Suppressor macrophage (primary cell): ENCODE data around the gene RHBDL3.
"Not testable (repeated sequence)": the region's sequence is repeated elsewhere in the genome, so short reads cannot be mapped to it uniquely, and the experiment has no call there.

ENCODE experiments used
- DNase-seq, 4 experiments: peaks; one replicate each; pipeline ENCODE4 v3.0.0-alpha.2; 2020 to 2022
- total RNA-seq, 17 experiments: gene quantifications; one replicate each; lab custom pipeline; 2026; ENCODE audit warnings: mixed read lengths in 6 of 17, inconsistent platforms in 3 of 17; lab: John Stamatoyannopoulos, UW

The RHBDL3 gene
- 0 to 2.9 (median 0.10) reads per million in 17 experiments for total RNA-seq

- DNase-seq = peak in 2 of 4 experiments; percentile 32 to 51
Observed at GRCh38 chr17:32265192-32265923, at the start of gene RHBDL3. Gene RHBDL3 (plus strand): TSS chr17:32265832. CDS start chr17:32266190, 358 bp downstream.

GRCh38 chr17:32222621-32223020 lies 43.0 kb upstream of the RHBDL3 start:
- DNase-seq = no peak

GRCh38 chr17:32223703-32224102 lies 41.9 kb upstream of the RHBDL3 start:
- no peak for DNase-seq

- no peak for DNase-seq
Observed at GRCh38 chr17:32226886-32227285, 38.7 kb upstream of the RHBDL3 start.

GRCh38 chr17:32227910-32228309 lies 37.7 kb upstream of the RHBDL3 start:
- no peak for DNase-seq

GRCh38 chr17:32235588-32235987 lies 30.0 kb upstream of the RHBDL3 start:
- DNase-seq = no peak

GRCh38 chr17:32239456-32239855 lies 26.2 kb upstream of the RHBDL3 start:
- peak; percentile 20 to 48 (median 30) for DNase-seq

GRCh38 chr17:32240750-32241149 lies 24.9 kb upstream of the RHBDL3 start:
- no peak for DNase-seq

- peak in 2 of 4 experiments; percentile 13 to 16 for DNase-seq
Observed at GRCh38 chr17:32241640-32242039, 24.0 kb upstream of the RHBDL3 start.

GRCh38 chr17:32249475-32249874 lies 16.2 kb upstream of the RHBDL3 start:
- DNase-seq = no peak

- peak; percentile 87 to 91 (median 90) for DNase-seq
Observed at GRCh38 chr17:32253117-32253611, 12.5 kb upstream of the RHBDL3 start.

- no peak for DNase-seq
Observed at GRCh38 chr17:32256012-32256700, 9.5 kb upstream of the RHBDL3 start.

- DNase-seq = no peak
Observed at GRCh38 chr17:32256701-32257019, 9.0 kb upstream of the RHBDL3 start.

- no peak for DNase-seq
Observed at GRCh38 chr17:32258383-32259140, 7.1 kb upstream of the RHBDL3 start.

- DNase-seq = no peak
Observed at GRCh38 chr17:32259586-32259985, 6.0 kb upstream of the RHBDL3 start.

- DNase-seq = no peak
Observed at GRCh38 chr17:32261417-32261736, 4.3 kb upstream of the RHBDL3 start.

- no peak for DNase-seq
Observed at GRCh38 chr17:32261936-32262510, 3.6 kb upstream of the RHBDL3 start.

- not testable (repeated sequence) for DNase-seq
Observed at GRCh38 chr17:32263515-32263914, 2.1 kb upstream of the RHBDL3 start.

GRCh38 chr17:32264140-32264799 lies 1.4 kb upstream of the RHBDL3 start:
- DNase-seq = no peak

GRCh38 chr17:32264823-32265191 lies 825 bp upstream of the RHBDL3 start:
- peak in 2 of 4 experiments; percentile 39 to 46 for DNase-seq

- DNase-seq = no peak
Observed at GRCh38 chr17:32266051-32266388, 388 bp downstream of the RHBDL3 start.
